PC-3 (cell line): ENCODE measurements around the gene ACOT6. TPM values are rescaled to one million over a fixed set of nuclear protein-coding genes. Genes with fewer than 3 reads are reported as not detected.
"Not testable (repeated sequence)": the region's sequence is repeated elsewhere in the genome, so short reads cannot be mapped to it uniquely, and the experiment has no call there.

Experiments
- ATAC-seq: fragments of 200-7000 bp; cut with Tn5 transposase; 2 replicates; pipeline ENCODE4 v1.9.1; 2020; ENCODE audit warnings: mild to moderate bottlenecking, moderate library complexity
- BruUV-seq: library from RNA; stranded (reverse); fragments of 400-500 nt; replicated peaks from 2 replicates; lab custom pipeline; 2021; lab: Mats Ljungman, UMichigan
- CTCF ChIA-PET: fragments of 300-600 bp; sonication (Branson Sonifier 250); formaldehyde crosslinking; loops from one replicate; lab custom pipeline; 2022; ENCODE audit warnings: antibody characterized with exemption; lab: Charles Lee
- POLR2A ChIA-PET: fragments of 300-600 bp; sonication (Branson Sonifier 250); formaldehyde crosslinking; loops from one replicate; lab custom pipeline; 2022; ENCODE audit warnings: antibody characterized with exemption; ENCODE audit not compliant: unreplicated experiment; lab: Charles Lee
- DNase-seq: peaks from one replicate; pipeline ENCODE4 v3.0.0-alpha.2; 2015
- H2AFZ ChIP-seq: fragments of 300-600 bp; sonication (generic); 2 replicates; pipeline ENCODE4 v1.6.0; 2016; ENCODE audit warnings: antibody characterized with exemption, low read length
- H3F3A ChIP-seq: fragments of 300-600 bp; sonication (generic); one replicate; pipeline ENCODE4 v1.6.0; 2017; ENCODE audit warnings: antibody characterized with exemption, low read length, control low read depth, mild to moderate bottlenecking; ENCODE audit not compliant: unreplicated experiment
- H3K27ac ChIP-seq: fragments of 300-600 bp; sonication (generic); 2 replicates; pipeline ENCODE4 v1.5.1; 2016; ENCODE audit warnings: mild to moderate bottlenecking, low read length
- H3K27me3 ChIP-seq: fragments of 300-600 bp; sonication (generic); 2 replicates; pipeline ENCODE4 v1.6.1; 2016; ENCODE audit warnings: low read length, mixed read lengths
- H3K36me3 ChIP-seq: fragments of 300-600 bp; sonication (generic); 2 replicates; pipeline ENCODE4 v1.6.1; 2016; ENCODE audit warnings: low read depth, mixed run types, low read length, mixed read lengths
- H3K4me1 ChIP-seq: fragments of 300-600 bp; sonication (generic); 2 replicates; pipeline ENCODE4 v1.5.1; 2016; ENCODE audit warnings: low read length; ENCODE audit not compliant: insufficient read depth
- H3K4me2 ChIP-seq: fragments of 300-600 bp; sonication (generic); 2 replicates; pipeline ENCODE4 v1.6.0; 2016; ENCODE audit warnings: low read length
- H3K4me3 ChIP-seq: fragments of 300-600 bp; sonication (generic); 2 replicates; pipeline ENCODE4 v1.5.1; 2016; ENCODE audit warnings: mild to moderate bottlenecking, low read length, mixed read lengths
- H3K79me2 ChIP-seq: fragments of 300-600 bp; sonication (generic); 2 replicates; pipeline ENCODE4 v1.6.1; 2017; ENCODE audit warnings: low read length, mixed read lengths
- H3K9ac ChIP-seq: fragments of 300-600 bp; sonication (generic); 2 replicates; pipeline ENCODE4 v1.6.0; 2016; ENCODE audit warnings: mild to moderate bottlenecking, low read length
- H3K9me2 ChIP-seq: fragments of 300-600 bp; sonication (generic); replicated peaks from 2 replicates; pipeline ENCODE4 v1.6.1; 2016; ENCODE audit warnings: mixed run types, low read length, mixed read lengths
- H3K9me3 ChIP-seq: fragments of 300-600 bp; sonication (generic); 2 replicates; pipeline ENCODE4 v1.6.1; 2016; ENCODE audit warnings: low read length, mixed read lengths
- H4K20me1 ChIP-seq: fragments of 300-600 bp; sonication (generic); 2 replicates; pipeline ENCODE4 v1.6.1; 2016; ENCODE audit warnings: low read length, mixed read lengths
- EZH2 ChIP-seq: fragments of 300-600 bp; sonication (generic); IDR thresholded peaks from one replicate; pipeline ENCODE4 v1.6.1; 2017; ENCODE audit warnings: antibody characterized with exemption, mild to moderate bottlenecking, low read length; ENCODE audit not compliant: unreplicated experiment
- EZH2phosphoT487 ChIP-seq: fragments of 300-600 bp; sonication (generic); IDR thresholded peaks from 2 replicates; pipeline ENCODE4 v1.6.1; 2018; ENCODE audit warnings: mild to moderate bottlenecking, antibody characterized with exemption, low read length, borderline replicate concordance
- intact Hi-C: fragments of 100-400 bp; cut with micrococcal nuclease; formaldehyde crosslinking; loops from 2 replicates; pipeline ENCODE4 v1.9.0; 2023
- total RNA-seq: library from RNA; depleted of rRNA; stranded (reverse); fragments of >200 nt; gene quantifications from 2 replicates; pipeline ENCODE4 v1.2.3, GENCODE V29; 2014
- TF ChIP-seq, protein P1 (sequence below): fragments of 300-600 bp; sonication (generic); conservative IDR thresholded peaks from 2 replicates; pipeline ENCODE4 v1.5.1; 2017; ENCODE audit warnings: antibody characterized with exemption, low read depth, mild to moderate bottlenecking, low read length

The ACOT6 gene
- total RNA-seq, 1 experiment from 2014 or later = not detected

DNA sequence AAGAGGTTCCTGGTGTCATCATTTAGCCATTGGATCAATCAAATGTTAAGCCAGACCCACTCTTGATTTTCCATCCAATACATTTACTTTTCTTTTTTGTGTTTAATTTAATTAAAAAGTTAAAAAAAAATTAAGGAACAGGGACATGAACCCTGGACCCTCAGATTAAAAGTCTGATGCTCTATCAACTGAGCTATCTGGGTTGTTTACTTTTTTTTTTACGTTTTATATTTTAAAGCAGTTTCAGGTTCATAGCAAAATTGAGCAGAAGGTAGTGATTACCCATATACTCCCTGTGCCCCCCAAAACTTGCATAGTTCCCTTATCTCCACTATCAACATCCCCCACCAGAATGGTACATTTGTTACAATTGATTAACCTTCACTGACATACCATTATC, 23.6 kb upstream of the ACOT6 start:
- intact Hi-C loops = loop anchor here (10.0 kb wide), 1 partner anchor 674 kb away; no protein-coding TSS in a partner anchor
- Histone ChIP-seq H3K4me1 (no peaks in the 10 kb centered on the region; the same call in 1 of the 2 replicates), H3K79me2 (no peaks in the 10 kb centered on the region), H3K27me3 (no peaks in the 10 kb centered on the region), H4K20me1 (no peaks in the 10 kb centered on the region), H3K9me3 (no peaks in the 10 kb centered on the region), H3K4me3 (no peak overlapping the region), H3K9ac (no peak overlapping the region), H2AFZ (no peak overlapping the region), H3K4me2 (no peak overlapping the region), H3K9me2 (no peaks in the 10 kb centered on the region), H3K36me3 (no peaks in the 10 kb centered on the region), H3F3A (no peaks in the 10 kb centered on the region), H3K27ac (no peak overlapping the region)
- no peak for DNase-seq
- TF ChIP-seq, protein P1, sequence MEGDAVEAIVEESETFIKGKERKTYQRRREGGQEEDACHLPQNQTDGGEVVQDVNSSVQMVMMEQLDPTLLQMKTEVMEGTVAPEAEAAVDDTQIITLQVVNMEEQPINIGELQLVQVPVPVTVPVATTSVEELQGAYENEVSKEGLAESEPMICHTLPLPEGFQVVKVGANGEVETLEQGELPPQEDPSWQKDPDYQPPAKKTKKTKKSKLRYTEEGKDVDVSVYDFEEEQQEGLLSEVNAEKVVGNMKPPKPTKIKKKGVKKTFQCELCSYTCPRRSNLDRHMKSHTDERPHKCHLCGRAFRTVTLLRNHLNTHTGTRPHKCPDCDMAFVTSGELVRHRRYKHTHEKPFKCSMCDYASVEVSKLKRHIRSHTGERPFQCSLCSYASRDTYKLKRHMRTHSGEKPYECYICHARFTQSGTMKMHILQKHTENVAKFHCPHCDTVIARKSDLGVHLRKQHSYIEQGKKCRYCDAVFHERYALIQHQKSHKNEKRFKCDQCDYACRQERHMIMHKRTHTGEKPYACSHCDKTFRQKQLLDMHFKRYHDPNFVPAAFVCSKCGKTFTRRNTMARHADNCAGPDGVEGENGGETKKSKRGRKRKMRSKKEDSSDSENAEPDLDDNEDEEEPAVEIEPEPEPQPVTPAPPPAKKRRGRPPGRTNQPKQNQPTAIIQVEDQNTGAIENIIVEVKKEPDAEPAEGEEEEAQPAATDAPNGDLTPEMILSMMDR = no peak
- TF ChIP-seq EZH2 (no peak), EZH2phosphoT487 (no peak)
- CTCF ChIA-PET = interaction anchor here (0.6 kb wide), 1 partner anchor 25 kb away, joined by 4 read pairs; no protein-coding TSS in a partner anchor
- no peak for ATAC-seq
- POLR2A ChIA-PET = no interaction called here
- BruUV-seq = no TSS peak

DNA sequence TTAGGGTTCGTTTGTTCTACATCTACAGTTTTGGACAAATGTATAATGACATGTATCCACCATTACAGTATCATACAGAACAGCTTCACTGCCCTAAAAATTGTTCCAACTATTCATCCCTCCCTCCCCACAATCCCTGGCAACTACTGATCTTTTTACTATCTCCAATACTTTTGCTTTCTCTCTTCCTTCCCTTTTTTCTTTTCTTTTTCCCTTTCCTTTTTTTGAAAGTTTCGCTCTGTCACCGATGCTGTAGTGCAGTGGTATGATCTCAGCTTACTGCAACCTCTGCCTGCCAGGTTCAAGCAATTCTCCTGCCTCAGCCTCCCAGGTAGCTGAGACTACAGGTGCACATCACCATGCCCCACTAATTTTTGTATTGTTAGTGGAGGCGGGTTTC, 23.2 kb upstream of the ACOT6 start:
- no TSS peak for BruUV-seq
- H3K9ac ChIP-seq = no peak overlapping the region
- H3F3A ChIP-seq = no peaks in the 10 kb centered on the region
- H3K4me2 ChIP-seq = no peak overlapping the region
- no peak overlapping the region for H2AFZ ChIP-seq
- ATAC-seq (no peak), DNase-seq (no peak)
- H3K9me3 ChIP-seq = no peaks in the 10 kb centered on the region
- H3K4me3 ChIP-seq = no peak overlapping the region
- POLR2A ChIA-PET = no interaction called here
- no peaks in the 10 kb centered on the region for H3K27me3 ChIP-seq
- intact Hi-C loops = loop anchor here (10.0 kb wide), 1 partner anchor 674 kb away; no protein-coding TSS in a partner anchor
- H3K9me2 ChIP-seq = no peaks in the 10 kb centered on the region
- CTCF ChIA-PET = interaction anchor here (0.5 to 0.6 kb wide), 2 partner anchors 21 to 24 kb away, joined by 3 to 4 read pairs; no protein-coding TSS in a partner anchor
- no peaks in the 10 kb centered on the region for H3K36me3 ChIP-seq
- no peaks in the 10 kb centered on the region for H3K79me2 ChIP-seq
- H3K27ac ChIP-seq = no peak overlapping the region
- no peaks in the 10 kb centered on the region; the same call in 1 of the 2 replicates for H3K4me1 ChIP-seq
- no peaks in the 10 kb centered on the region for H4K20me1 ChIP-seq
- TF ChIP-seq EZH2 = no peak
- no peak for TF ChIP-seq EZH2phosphoT487
- TF ChIP-seq, protein P1 = no peak

DNA sequence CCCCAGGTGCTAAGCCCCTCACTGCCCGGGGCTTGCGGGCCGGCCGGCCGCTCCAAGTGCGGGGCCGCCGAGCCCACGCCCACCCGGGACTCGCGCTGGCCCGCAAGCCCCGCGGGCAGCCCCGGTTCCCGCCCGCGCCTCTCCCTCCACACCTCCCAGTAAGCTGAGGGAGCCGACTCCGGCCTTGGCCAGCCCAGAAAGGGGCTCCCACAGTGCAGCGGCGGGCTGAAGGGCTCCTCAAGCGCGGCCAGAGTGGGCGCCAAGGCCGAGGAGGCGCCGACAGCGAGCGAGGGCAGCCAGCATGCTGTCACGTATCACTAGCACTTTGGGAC, 21.7 kb upstream of the ACOT6 start:
- H3K27me3 ChIP-seq, H3K79me2 ChIP-seq, H3K27ac ChIP-seq, H3F3A ChIP-seq, H3K9me3 ChIP-seq, H4K20me1 ChIP-seq, DNase-seq, H3K36me3 ChIP-seq, ATAC-seq, H3K4me3 ChIP-seq, H3K4me1 ChIP-seq, H3K9me2 ChIP-seq, CTCF ChIA-PET, H3K4me2 ChIP-seq, intact Hi-C loops, H3K9ac ChIP-seq, POLR2A ChIA-PET, H2AFZ ChIP-seq, BruUV-seq: not testable (repeated sequence)
